Stimulated activated CD8-positive, alpha-beta memory T cell treated with anti-CD3 and anti-CD28 coated beads, Interleukin-7, amount 100 ng/mL, for 24 hours (primary cell): ENCODE data around the gene MUC20.
"Not testable (repeated sequence)": the region's sequence is repeated elsewhere in the genome, so short reads cannot be mapped to it uniquely, and the experiment has no call there.

Source experiments
- DNase-seq: peaks from one replicate; pipeline ENCODE4 v3.0.0-alpha.2; 2020; ENCODE audit warnings: low read depth

Gene MUC20

DNA sequence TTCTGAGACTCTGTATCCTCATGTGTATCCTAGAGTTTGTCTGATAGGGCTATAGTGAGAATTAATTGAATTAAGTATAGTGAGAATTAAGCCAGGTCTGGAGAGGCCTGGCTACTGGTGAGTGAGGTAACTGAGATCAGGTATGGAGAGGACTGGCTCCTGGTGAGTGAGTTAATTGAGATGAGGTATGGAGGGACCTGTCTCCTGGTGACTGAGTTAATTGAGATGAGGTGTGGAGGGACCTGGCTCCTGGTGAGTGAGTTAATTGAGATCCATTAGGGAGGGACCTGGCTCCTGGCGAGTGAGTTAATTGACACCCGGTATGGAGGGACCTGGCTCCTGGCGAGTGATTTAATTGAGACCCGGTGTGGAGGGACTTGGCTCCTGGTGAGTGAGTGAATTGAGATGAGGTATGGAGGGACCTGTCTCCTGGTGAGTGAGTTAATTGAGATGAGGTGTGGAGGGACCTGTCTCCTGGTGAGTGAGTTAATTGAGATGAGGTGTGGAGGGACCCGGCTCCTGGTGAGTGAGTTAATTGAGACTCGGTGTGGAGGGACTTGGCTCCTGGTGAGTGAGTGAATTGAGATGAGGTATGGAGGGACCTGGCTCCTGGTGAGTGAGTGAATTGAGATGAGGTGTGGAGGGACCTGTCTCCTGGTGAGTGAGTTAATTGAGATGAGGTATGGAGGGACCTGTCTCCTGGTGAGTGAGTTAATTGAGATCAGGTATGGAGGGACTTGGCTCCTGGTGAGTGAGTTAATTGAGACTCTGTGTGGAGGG is 10.5 kb upstream of the MUC20 start:
- DNase-seq, result not testable (repeated sequence)

GRCh38 chr3:195711091-195711812 is 9.5 kb upstream of the MUC20 start:
- not testable (repeated sequence) for DNase-seq

DNA sequence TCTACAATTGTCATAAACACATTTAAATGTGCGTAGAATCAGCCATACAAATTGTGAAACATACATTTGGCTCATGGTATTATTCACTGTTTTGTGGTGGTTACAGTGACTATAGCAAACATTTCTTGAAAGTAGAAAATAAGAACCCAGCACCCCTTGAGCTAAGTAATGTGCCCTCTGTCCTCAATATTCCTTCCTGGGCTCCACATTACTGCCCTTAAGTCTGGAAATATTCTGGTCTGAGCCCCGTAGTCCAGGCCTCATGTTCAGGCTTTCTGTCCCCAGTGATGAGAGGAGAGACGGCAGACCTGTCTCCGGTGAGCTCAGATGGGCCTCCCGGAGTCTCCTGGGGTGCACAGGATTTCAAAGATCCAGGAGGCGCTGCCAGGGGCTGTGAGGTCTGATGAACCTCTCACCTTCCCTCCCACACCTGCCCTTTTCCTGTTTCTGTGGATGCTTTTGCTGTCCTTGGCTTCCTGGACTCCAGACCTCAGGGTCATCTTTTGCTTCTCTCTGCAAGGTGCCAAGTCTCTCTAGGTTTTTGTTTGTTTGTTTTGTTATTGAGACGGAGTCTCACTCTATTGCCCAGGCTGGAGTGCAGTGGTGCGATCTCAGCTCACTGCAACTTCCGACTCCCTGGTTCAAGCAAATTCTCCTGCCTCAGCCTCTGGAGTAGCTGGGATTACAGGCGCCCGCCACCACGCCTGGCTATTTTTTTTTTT is 8.8 kb upstream of the MUC20 start:
- DNase-seq, result no peak

DNA sequence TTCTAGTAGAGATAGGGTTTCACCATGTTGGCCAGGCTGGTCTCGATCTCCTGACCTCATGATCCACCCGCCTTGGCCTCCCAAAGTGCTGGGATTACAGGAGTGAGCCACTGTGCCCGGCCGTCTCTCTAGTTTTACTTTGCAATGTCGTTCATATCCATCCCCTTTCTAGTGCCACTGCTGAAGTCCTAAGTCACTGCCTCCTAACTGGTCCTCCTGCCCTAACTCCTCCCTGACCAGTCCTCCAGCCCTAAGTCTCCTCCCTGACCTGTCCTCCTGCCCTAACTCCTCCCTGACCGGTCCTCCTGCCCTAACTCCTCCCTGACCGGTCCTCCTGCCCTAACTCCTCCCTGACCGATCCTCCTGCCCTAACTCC is 8.3 kb upstream of the MUC20 start:
- not testable (repeated sequence) for DNase-seq

DNA sequence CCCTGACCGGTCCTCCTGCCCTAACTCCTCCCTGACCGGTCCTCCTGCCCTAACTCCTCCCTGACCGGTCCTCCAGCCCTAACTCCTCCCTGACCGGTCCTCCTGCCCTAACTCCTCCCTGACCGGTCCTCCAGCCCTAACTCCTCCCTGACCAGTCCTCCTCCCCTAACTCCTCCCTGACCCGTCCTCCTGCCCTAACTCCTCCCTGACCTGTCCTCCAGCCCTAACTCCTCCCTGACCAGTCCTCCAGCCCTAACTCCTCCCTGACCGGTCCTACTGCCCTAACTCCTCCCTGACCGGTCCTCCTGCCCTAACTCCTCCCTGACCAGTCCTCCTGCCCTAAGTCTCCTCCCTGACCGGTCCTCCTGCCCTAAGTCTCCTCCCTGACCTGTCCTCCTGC is 7.6 kb upstream of the MUC20 start:
- not testable (repeated sequence) for DNase-seq

- no peak for DNase-seq
Observed at GRCh38 chr3:195714380-195715011, 6.3 kb upstream of the MUC20 start.

- DNase-seq, result no peak
Observed at GRCh38 chr3:195715134-195715533, 5.6 kb upstream of the MUC20 start.

GRCh38 chr3:195715583-195716266 is 5.1 kb upstream of the MUC20 start:
- no peak for DNase-seq

GRCh38 chr3:195717416-195717815 is 3.4 kb upstream of the MUC20 start:
- DNase-seq, result no peak

GRCh38 chr3:195717852-195718476 is 2.8 kb upstream of the MUC20 start:
- no peak for DNase-seq

DNA sequence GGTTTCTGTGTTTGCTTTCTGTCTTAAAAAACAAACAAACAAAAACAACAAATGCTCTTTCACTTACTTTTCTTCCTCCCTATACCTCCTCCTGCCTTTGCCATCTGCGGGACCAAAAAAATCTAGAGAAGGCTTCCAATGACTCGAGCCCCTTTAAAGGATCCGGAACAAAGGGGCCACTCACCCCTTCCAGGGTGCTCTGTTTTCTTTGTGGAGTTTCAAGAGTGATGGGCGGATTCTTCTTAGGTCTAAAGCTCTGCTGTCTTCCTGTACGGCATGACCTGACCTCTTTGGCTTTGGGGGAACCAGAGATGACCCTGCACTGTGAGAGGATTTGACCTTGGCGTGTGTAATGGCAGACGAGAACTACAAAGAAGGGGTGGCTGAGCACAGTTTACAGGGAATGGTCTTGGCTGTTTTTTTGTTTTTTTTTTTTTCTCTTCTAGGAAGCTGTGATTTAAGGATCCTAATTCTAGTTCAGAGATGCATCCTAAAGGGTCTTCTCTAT is 2.2 kb upstream of the MUC20 start:
- no peak for DNase-seq

GRCh38 chr3:195719514-195720254 is 1.1 kb upstream of the MUC20 start:
- not testable (repeated sequence) for DNase-seq

DNA sequence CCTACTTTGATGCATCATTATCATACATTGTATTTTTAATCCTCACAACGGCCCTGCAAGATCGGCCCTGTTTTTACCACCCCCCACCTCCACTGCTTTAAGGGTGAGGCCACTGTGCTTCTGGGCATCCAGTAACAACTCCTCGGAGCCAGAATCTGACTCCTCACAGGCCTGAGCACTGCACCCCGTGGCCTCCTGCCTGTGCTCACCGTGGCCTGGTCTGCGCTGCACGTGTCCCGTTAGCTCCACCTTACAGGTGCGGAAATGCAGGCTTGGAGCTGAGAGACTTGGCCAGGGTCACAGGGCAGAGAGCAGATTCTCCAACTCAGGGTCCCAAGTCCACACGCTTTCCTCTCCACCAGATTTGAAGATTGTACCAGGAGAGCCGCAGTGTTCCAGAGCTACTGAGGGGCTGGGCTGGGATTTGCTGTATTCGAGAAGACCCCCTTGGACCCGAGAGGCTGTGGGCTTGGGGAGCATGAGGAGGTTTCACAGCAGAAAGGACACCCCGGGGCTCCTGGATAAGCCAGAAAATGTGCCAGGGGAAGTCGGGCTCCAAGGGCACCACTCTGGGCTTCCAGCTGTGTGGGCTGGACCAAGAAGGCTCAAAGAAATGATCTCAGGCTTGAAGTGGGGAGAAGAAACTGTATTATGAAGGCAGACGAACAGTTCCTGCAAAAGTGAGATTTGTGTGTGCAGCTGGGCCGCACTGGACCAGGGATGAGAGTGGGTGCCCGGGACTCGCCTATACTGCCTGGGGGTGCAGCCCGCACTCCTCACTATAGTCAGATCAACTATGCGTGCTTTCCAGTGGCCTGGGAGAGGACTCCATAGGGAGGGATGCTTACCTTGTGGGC is 1.6 kb downstream of the MUC20 start:
- DNase-seq, result not testable (repeated sequence)

GRCh38 chr3:195722996-195723345 is 2.2 kb downstream of the MUC20 start:
- not testable (repeated sequence) for DNase-seq

- not testable (repeated sequence) for DNase-seq
Observed at GRCh38 chr3:195724363-195724762, 3.6 kb downstream of the MUC20 start.

DNA sequence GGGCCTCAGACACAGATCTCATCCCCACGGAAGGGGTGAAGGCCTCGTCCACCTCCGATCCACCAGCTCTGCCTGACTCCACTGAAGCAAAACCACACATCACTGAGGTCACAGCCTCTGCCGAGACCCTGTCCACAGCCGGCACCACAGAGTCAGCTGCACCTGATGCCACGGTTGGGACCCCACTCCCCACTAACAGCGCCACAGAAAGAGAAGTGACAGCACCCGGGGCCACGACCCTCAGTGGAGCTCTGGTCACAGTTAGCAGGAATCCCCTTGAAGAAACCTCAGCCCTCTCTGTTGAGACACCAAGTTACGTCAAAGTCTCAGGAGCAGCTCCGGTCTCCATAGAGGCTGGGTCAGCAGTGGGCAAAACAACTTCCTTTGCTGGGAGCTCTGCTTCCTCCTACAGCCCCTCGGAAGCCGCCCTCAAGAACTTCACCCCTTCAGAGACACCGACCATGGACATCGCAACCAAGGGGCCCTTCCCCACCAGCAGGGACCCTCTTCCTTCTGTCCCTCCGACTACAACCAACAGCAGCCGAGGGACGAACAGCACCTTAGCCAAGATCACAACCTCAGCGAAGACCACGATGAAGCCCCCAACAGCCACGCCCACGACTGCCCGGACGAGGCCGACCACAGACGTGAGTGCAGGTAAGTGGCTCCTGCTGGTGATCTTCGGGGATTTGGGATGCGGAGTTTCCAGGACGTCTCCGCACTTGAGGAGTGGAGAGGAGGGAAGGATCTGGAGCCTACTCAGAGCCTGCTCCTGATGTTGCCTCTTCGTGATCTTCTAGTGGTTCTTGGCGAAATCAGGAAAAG is 5.3 kb downstream of the MUC20 start:
- not testable (repeated sequence) for DNase-seq

DNA sequence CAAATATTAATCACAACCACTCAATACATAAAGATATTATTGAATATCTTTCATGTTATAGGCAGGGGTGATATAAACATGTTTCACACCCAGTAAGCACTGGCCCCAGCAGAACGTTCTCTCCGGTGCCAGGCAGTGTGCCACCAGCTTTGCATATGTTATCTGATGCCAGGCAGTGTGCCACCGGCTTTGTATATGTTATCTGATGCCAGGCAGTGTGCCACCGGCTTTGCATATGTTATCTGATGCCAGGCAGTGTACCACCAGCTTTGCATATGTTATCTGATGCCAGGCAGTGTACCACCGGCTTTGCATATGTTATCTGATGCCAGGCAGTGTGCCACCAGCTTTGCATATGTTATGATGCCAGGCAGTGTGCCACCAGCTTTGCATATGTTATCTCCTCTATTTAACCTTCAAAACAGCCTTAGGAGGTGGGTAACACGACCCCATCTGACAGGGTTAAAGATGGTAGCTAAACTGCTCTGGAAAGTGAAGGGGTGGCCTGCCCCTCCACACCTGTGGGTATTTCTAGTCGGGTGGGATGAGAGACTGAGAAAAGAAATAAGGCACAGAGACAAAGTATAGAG is 6.9 kb downstream of the MUC20 start:
- no peak for DNase-seq

- DNase-seq, result not testable (repeated sequence)
Observed at GRCh38 chr3:195728789-195729188, 8.0 kb downstream of the MUC20 start.
